GM12801 (cell line): ENCODE data around the gene DAGLA.
A peak's percentile ranks its signal among the peaks of the same experiment; 100 is the strongest.

ENCODE experiments used
- CTCF ChIP-seq: IDR thresholded peaks from one replicate; pipeline ENCODE4 v1.5.1; 2011; ENCODE audit warnings: control low read depth; ENCODE audit not compliant: insufficient read length; ENCODE audit errors: extremely low read depth

DAGLA gene

GRCh38 chr11:61730240-61730994 is 50.2 kb downstream of the DAGLA start:
- no peak for TF ChIP-seq CTCF

DNA sequence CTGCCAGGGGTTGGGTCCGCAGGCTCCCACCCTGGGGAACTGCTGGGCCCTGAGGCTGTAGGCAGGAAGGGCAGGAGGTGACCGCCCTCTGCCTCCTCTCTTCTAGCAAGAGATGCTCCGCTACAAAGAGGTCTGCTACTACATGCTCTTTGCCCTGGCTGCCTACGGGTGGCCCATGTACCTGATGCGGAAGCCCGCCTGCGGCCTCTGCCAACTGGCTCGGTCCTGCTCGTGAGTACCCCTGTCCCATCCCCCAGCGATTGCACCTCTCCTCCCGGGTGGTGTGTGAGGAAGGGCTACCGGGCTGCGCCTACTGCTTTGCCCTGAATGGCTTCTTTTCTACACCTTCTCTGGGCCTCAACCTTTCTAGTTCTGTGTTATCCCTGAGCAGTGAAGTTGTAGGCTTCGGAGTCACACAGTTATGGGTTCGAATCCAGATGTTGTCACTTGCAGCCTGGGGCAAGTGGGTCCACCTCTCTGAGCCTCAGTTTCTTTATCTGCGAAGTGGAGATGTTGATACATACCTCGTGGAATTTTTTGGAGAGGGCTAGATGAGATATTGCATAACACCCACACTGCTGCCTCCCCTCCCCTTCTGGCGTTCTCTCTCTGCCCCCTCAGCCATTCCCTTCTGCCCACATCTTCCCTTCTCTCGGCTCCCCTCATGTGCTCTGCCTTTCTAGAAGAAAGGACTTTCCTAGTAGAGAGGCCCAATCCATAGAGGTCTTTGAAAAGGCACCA is 51.2 kb downstream of the DAGLA start:
- TF ChIP-seq CTCF: no peak

DNA sequence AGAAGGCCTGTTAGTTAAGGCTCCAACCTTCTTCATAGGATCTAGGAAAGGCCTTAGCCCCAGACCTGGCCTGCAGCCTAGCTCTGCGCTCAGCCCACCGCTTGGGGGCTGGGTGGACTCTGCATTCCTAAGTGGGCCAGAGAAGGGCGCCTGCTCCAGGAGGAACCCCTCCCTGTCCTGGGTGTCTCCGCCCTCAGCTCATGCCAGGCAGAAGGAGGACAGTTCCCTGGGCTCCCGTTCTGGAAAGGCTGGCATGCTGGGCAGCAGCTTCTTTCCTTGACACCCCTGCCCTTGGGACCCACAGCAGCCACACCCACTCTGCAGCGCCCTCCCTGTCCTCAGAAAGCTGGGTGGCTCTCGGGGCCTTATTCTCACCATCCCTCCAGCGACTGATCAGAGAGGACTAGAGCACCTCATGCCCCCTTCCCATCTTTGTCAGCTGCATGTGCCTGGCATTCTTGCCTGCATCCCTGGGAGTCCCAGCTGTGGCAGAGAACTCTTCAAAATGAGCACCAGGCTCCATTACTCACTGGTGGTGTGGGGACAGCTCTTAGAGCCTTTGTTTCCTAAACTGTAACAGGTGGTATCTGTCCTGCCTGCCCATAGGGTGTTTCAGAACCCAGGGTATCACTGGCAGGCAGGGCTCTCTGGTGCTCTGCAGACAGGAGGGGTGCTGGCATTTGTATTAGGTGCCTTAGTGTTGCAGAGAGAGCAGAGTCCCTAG is 51.9 kb downstream of the DAGLA start:
- TF ChIP-seq CTCF: no peak

DNA sequence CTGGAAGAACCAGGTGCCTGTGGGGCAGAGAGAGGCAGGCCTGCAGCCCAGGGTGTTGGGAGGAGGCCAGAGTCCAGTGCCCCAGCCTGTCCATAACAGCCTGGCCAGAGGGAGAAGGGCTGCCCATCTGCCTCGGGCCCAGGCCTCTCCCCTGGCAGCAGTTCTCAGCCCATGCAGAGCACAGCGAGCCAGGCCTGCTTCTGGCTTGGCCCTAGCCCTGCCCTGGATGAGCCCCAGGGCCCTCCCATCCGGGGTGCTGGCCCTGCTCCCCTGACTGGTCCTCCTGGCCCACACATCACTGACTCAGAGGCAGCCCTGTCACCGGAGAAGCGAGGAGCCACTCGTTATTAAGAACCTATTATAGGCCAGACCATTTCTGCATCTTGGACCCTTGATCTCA is 52.5 kb downstream of the DAGLA start:
- TF ChIP-seq CTCF: no peak

DNA sequence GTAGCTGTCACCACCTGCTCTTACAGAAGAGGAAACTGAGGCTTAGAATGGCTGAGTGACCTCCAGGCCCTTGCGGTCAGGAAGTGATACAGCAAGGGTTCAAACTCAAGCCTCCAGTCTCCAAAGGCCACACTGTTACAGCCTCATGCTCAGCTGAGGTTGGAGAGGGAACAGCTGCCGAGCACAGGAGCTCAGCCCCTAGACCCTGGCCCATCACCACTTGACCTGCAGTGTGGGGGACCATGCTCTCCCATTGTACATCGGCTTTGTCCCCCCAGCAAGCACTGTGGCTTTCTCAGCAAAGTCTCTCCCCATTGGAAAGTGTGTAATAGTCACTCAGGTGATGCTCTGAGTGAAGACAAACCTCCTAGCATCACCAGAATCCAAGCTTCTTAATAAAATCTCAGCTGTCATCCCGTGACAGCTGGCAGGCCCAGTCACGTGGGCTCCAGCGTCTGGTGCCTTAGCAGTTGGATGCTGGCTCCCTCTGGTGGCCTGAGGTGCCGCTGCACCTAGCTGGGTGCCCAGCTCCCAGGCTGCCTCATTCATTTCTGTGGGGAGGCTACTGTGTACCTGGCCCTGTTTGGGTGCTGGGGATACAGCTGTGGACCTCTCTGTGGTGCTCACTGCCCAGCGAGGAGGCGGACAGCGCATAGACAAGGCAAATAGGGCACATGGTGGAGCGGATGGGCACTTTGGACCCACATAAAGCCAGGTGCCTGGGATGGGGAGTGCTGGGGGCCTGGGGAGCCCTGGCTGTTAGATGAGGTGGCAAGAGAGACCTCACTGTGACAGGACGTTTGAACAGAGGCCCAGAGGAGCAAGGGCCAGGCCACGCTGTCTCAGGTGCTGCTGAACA is 53.2 kb downstream of the DAGLA start:
- TF ChIP-seq CTCF: peak; percentile 97

DNA sequence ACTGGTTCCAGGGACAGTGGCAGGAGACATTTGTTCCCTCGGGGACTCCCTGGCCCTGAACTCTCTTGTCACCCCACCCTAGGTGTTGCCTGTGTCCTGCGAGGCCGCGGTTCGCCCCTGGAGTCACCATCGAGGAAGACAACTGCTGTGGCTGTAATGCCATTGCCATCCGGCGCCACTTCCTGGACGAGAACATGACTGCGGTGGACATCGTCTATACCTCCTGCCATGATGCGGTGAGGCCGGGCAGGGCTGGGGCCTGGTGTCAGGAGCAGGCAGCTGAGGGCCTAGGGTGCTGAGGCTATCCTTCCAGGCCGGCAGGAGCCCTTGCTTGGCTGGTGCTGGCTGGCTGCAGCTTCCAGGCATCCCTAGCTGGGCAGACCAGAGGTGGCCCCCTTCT is 54.6 kb downstream of the DAGLA start:
- TF ChIP-seq CTCF: no peak
